GM12878 (cell line): ENCODE results near the gene KHK. TPM values are rescaled to one million over a fixed set of nuclear protein-coding genes. Genes with fewer than 3 reads are reported as not detected.
A peak's percentile ranks its signal among the peaks of the same experiment; 100 is the strongest.

Experiments used
- CUX1 ChIP-seq: IDR thresholded peaks from 2 replicates; pipeline ENCODE4 v1.6.1; 2012; ENCODE audit warnings: improper control_type of control experiment, low read depth, low read length; ENCODE audit not compliant: insufficient replicate concordance
- FOS ChIP-seq: IDR thresholded peaks from 3 replicates; pipeline ENCODE4 v1.6.1; 2011; ENCODE audit warnings: borderline replicate concordance; ENCODE audit not compliant: insufficient read length; ENCODE audit errors: extremely low read depth
- POU2F2 ChIP-seq: IDR thresholded peaks from 3 replicates; pipeline ENCODE4 v1.6.1; 2011; ENCODE audit warnings: low read depth, mild to moderate bottlenecking, low read length, borderline replicate concordance
- REST ChIP-seq: IDR thresholded peaks from 2 replicates; pipeline ENCODE4 v1.6.1; 2012; ENCODE audit warnings: mild to moderate bottlenecking, low read depth, low read length
- SMAD1 ChIP-seq: fragments of 450-650 bp; IDR thresholded peaks from 2 replicates; pipeline ENCODE4 v1.6.1; 2018; ENCODE audit warnings: mild to moderate bottlenecking, low read depth; ENCODE audit not compliant: partially characterized antibody
- SREBF1 ChIP-seq: IDR thresholded peaks from 2 replicates; pipeline ENCODE4 v1.6.1; 2012; ENCODE audit warnings: mild to moderate bottlenecking, low read length
- TAF1 ChIP-seq: IDR thresholded peaks from 2 replicates; pipeline ENCODE4 v1.6.1; 2011; ENCODE audit warnings: mild to moderate bottlenecking, low read depth, low read length, borderline replicate concordance
- ZNF24 ChIP-seq: fragments of 450-650 bp; IDR thresholded peaks from 2 replicates; pipeline ENCODE4 v1.6.1; 2017; ENCODE audit warnings: antibody characterized with exemption, mild to moderate bottlenecking
- polyA plus RNA-seq, 11 experiments: library from polyadenylated mRNA; depleted of rRNA in 4 of 11; unstranded in 6 of 11; stranded (reverse) in 5 of 11; fragments of >200 nt; fragmentation: Nextera tagmentation in 4 of 11; fragmentation: Illumina TruSeq in 1 of 11; extraction: Ambion mirVana in 4 of 11; extraction: Trizol in 1 of 11; gene quantifications; 1 replicate in 1 of 11; 2 replicates in 10 of 11; pipeline versions ENCODE4 v1.2.1 to v1.2.3, GENCODE V29; 2011 to 2016; ENCODE audit warnings: inconsistent platforms in 2 of 11, missing spikeins in 2 of 11, low read depth in 1 of 11
- total RNA-seq, 4 experiments: library from RNA; depleted of rRNA in 3 of 4; stranded (reverse); fragments of >200 nt in 3 of 4; fragmentation: Illumina TruSeq in 1 of 4; extraction: Trizol in 1 of 4; gene quantifications; 2 replicates each; pipeline versions ENCODE4 v1.2.1 to v1.2.3, GENCODE V29; 2013 to 2021

KHK gene
- total and polyA plus RNA-seq, 10 of the 15 experiments (the other 5 are each of a cell fraction or from before 2014, with no cell fraction given): 0.31 to 11.8 (median 3.9) TPM

- TF ChIP-seq REST: no peak
- no peak for TF ChIP-seq CUX1
- no peak for TF ChIP-seq SMAD1
- no peak for TF ChIP-seq SREBF1
- TF ChIP-seq POU2F2: peak; percentile 41; the same call in 2 of the 3 replicates
- no peak for TF ChIP-seq FOS
- no peak for TF ChIP-seq TAF1
- no peak for TF ChIP-seq ZNF24
Measured at GRCh38 chr2:27049422-27050280, 36.9 kb upstream of the KHK start (continued).
